ENCODE results near the gene COBL. TPM values are rescaled to one million over a fixed set of nuclear protein-coding genes. Genes with fewer than 3 reads are reported as not detected.
"Not testable (repeated sequence)": the region's sequence is repeated elsewhere in the genome, so short reads cannot be mapped to it uniquely, and the experiment has no call there.

Gene COBL
- polyA plus RNA-seq, 1 donor from 2014 or later = not detected

DNA sequence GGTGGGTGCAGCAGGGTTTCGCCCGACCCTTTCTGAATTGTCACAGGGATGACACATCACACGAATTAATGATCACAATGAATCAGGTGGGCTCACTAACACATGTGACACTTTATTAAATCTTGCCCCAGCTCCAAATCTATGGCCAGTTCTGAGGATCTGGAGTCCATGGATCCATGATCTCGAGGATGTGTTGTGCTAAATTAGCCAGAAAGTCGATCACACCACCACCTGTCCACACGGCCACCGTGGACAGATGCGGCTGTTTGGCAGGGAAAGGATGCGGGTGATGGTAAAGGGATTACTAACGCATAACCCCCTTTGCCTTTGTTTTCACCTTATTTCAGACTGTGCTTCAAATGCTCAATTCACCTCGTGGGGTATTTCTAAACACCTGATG is 96.4 kb downstream of the COBL start:
- Mint-ChIP-seq H3K36me3 (no peaks in the 10 kb centered on the region), H3K4me3 (no peak overlapping the region), H3K9me3 (no peaks in the 10 kb centered on the region), H3K4me1 (no peaks in the 10 kb centered on the region), H3K27me3 (no peaks in the 10 kb centered on the region), H3K27ac (no peak overlapping the region)

DNA sequence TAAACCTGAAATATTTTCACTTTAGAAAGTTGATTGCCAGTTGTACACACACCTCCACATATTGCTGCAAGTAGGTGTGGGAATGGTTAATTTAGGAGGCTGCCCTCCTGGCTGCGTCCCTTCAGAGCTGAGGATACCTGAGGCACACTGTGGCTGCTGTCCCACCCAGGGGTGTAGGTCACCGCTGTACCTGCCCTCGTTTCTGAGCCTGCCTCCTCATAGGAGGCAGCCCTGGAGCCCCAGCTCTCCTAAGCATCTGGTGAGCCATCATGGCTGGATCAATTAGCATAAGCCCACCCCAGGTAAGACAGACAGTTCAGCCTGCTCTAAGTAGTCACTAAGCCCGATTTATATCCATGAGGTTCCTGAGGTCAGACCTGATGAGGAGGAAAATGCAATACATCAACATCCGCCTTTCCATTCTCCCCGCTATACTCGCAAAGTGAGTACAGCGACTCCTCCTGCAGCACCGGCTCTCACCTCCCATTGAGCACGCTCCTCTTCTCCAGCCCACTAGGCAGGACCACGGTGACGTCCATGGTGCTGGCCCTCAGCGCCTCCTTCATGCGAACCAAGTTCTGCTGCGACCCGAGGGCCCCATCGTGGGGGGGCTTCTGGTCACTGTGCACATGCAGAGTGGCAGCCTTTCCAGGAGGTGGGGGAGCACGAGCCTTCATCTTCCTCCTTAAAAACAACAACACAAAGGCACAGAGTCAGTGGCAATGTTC is 97.2 kb downstream of the COBL start:
- no peak overlapping the region for H3K4me3 Mint-ChIP-seq
- H3K36me3 Mint-ChIP-seq = no peaks in the 10 kb centered on the region
- H3K4me1 Mint-ChIP-seq = no peaks in the 10 kb centered on the region
- H3K27me3 Mint-ChIP-seq = no peaks in the 10 kb centered on the region
- no peaks in the 10 kb centered on the region for H3K9me3 Mint-ChIP-seq
- peak overlapping the region in 1 of 3 donors; percentile 50 for H3K27ac Mint-ChIP-seq

DNA sequence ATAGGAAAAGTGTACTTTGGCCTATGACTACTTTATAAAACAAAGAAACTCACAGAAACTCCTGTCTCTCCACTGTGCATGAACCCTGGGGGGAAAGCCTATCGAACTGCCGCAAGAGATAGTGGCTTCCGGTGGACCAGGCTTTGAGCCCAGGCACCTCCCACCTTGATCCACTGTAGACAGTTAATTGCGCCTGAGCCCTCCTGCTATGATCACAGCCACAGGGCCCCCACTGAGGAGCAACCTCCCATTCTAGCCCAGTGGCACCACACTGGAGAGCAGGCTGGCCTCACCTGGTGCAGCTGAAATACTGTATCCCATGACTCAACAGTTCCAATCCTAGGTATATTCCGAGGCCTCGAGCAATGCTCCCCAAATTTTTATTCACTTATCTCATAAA is 98.8 kb downstream of the COBL start:
- Mint-ChIP-seq H3K27ac (no peak overlapping the region), H3K27me3 (no peaks in the 10 kb centered on the region), H3K9me3 (no peaks in the 10 kb centered on the region), H3K36me3 (no peaks in the 10 kb centered on the region), H3K4me3 (no peak overlapping the region), H3K4me1 (no peaks in the 10 kb centered on the region)

DNA sequence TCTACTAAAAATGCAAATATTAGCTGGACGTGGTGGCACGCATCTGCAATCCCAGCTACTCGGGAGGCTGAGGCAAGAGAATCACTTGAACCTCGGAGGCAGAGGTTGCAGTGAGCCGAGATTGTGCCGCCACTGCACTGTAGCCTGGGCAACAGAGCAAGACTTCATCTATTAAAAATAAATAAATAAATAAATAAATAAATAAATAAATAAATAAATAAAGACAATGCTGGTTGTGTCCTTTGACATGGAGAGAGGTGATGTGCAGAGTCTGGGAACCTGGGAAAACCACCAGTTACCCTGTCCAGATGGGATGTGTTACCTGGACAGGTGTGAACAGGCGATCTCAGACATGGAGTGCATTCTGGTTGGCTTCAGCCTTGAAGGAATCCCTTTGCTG is 102.5 kb downstream of the COBL start:
- H3K36me3 Mint-ChIP-seq = no peaks in the 10 kb centered on the region
- no peaks in the 10 kb centered on the region for H3K4me1 Mint-ChIP-seq
- H3K27me3 Mint-ChIP-seq = no peaks in the 10 kb centered on the region
- no peaks in the 10 kb centered on the region for H3K9me3 Mint-ChIP-seq
- no peak overlapping the region for H3K27ac Mint-ChIP-seq
- no peak overlapping the region for H3K4me3 Mint-ChIP-seq

DNA sequence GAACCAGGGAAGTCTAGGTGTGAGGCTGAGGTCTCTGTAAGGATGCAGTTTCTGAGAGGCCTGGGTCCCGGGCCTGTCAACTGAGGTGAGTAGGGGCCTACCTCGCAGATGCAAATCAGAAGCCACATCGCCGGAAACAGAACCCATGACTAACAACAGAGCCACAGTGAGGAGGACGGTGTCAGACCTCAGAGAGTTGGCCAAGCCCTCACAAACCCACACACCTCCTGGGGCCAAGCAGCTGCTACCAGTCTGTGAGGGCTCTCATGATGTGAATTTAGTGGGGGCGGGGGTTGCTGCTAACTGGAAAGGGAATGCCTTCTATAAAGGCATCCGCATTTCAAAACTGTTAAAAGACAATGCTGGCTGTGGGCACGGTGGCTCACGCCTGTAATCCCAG is 103.0 kb downstream of the COBL start:
- Mint-ChIP-seq H3K27ac (no peak overlapping the region), H3K9me3 (no peaks in the 10 kb centered on the region), H3K27me3 (no peaks in the 10 kb centered on the region), H3K36me3 (no peaks in the 10 kb centered on the region), H3K4me1 (no peaks in the 10 kb centered on the region), H3K4me3 (no peak overlapping the region)

DNA sequence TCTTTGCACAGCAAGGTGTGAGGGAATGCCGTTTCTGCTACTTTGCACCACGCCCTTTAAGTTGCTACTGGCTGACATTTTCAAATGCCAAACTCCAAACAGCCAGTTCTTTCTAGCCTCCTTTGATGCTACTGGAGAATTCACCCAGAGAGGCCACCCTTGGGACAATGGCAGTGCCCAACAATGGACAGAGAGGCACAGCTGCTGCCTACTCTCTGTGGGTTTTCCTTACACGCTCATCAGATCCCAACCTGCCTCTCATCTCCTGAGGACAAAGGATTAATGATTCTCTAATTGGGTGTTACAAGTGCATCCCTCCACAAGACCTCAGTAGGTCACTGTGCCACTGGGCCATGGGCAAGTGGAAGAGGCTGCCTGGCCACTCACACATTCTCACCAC is 105.8 kb downstream of the COBL start:
- Mint-ChIP-seq H3K27ac (no peak overlapping the region), H3K9me3 (peaks cover 0 to 2% (median 0%) of the 10 kb centered on the region in 3 donors), H3K4me1 (no peaks in the 10 kb centered on the region), H3K27me3 (no peaks in the 10 kb centered on the region), H3K36me3 (no peaks in the 10 kb centered on the region), H3K4me3 (no peak overlapping the region)

DNA sequence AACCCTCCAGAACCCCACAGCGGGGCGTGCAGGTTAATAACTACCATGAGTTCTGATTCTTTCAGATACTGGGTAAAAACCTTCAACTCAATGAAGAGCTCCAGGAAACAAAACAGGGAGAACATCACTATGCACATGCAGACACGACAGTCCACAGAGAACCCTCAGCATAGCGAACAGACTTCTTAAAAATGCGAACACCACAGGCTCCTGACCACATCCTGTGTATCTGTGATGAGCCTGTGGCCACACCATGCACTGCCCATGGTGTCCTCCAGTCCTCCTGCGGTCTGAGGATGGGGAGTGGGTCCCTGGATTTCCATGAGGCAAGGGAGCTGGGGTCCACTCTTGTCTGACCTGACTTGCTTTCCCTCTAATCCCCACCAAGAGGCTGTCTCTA is 107.2 kb downstream of the COBL start:
- H3K9me3 Mint-ChIP-seq = peaks cover 0 to 4% (median 2%) of the 10 kb centered on the region in 3 donors
- no peaks in the 10 kb centered on the region for H3K36me3 Mint-ChIP-seq
- H3K27ac Mint-ChIP-seq = no peak overlapping the region
- no peaks in the 10 kb centered on the region for H3K27me3 Mint-ChIP-seq
- no peak overlapping the region for H3K4me3 Mint-ChIP-seq
- no peaks in the 10 kb centered on the region for H3K4me1 Mint-ChIP-seq

DNA sequence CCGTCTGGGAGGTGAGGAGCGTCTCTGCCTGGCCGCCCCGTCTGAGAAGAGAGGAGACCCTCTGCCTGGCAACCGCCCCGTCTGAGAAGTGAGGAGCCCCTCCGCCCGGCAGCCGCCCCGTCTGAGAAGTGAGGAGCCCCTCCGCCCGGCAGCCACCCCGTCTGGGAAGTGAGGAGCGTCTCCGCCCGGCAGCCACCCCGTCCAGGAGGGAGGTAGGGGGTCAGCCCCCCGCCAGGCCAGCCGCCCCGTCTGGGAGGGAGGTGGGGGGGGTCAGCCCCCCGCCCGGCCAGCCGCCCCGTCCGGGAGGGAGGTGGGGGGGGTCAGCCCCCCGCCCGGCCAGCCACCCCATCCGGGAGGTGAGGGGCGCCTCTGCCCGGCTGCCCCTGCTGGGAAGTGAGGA is 108.5 kb downstream of the COBL start:
- not testable (repeated sequence) for H3K9me3 Mint-ChIP-seq, H3K4me1 Mint-ChIP-seq

DNA sequence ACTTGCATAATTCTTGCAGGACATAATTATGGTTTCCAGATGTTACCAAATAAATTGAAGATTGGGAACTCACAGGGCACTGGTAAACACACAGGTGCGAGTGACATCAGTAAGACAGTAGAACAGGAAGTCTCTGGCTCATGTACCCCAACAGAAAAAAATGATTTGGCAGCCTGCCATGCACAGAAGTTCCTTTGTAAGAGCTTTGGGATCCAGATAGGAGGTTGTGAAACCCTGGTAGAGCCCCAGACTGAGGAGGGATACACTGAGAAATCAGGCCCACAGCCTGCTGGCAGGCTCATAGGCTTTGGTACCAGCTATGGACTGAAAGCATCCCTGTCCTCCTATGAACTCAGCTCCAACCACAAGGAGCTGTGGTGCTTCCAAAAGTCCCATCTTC is 118.0 kb downstream of the COBL start:
- peaks cover 9% of the 10 kb centered on the region for H3K27me3 Mint-ChIP-seq
- H3K36me3 Mint-ChIP-seq = no peaks in the 10 kb centered on the region
- no peak overlapping the region for H3K4me3 Mint-ChIP-seq

More for the DNA sequence above, 108.5 kb downstream of the COBL start:
- not testable (repeated sequence) for H3K36me3 Mint-ChIP-seq, H3K27ac Mint-ChIP-seq, H3K4me3 Mint-ChIP-seq, H3K27me3 Mint-ChIP-seq

DNA sequence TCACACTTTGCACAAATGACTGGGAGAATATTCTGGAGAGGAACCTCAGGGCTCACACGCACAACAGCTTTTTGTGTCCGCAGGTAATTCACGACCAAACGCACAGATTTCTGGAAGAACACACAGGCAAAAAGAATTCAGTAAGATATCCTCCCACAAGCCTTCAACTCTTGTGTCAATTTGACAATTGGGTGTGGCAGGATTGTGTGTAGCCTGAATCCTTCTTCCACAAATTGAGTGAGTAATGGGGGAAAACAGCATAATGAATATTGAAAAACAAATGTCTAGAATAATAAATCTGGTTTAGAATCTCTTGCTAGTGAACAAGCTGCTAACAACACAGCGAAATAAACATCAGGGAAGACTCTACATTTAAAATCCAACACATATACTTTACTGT is 125.6 kb downstream of the COBL start:
- H3K36me3 Mint-ChIP-seq = no peaks in the 10 kb centered on the region
- no peaks in the 10 kb centered on the region for H3K9me3 Mint-ChIP-seq
- peaks cover 3% of the 10 kb centered on the region for H3K27me3 Mint-ChIP-seq
- H3K4me3 Mint-ChIP-seq = no peak overlapping the region
- H3K27ac Mint-ChIP-seq = no peak overlapping the region
- H3K4me1 Mint-ChIP-seq = no peaks in the 10 kb centered on the region

More for the DNA sequence above, 118.0 kb downstream of the COBL start:
- Mint-ChIP-seq H3K4me1 (no peaks in the 10 kb centered on the region), H3K27ac (no peak overlapping the region), H3K9me3 (peaks cover under 1 to 6% (median 5%) of the 10 kb centered on the region in 3 donors)

DNA sequence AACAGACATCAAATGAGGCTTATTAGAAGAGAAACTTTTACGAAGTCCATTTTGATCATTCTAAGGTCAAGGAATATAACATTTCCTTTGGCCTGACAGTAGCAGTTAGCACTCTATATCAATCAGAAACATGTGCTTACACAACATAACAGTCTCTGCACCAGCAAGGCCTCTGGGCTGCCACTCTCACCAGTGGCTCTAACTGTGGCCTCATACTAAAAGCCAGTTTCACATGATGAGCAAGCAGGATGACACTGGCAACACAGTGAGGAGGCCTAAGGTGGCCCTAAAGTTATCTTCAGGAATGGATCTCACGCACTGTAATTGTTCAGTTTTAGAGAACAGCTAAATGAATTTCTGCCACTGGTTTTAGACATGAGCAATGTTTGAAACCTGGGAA is 126.8 kb downstream of the COBL start:
- Mint-ChIP-seq H3K4me3 (no peak overlapping the region), H3K9me3 (no peaks in the 10 kb centered on the region), H3K27ac (no peak overlapping the region), H3K27me3 (peaks cover 3% of the 10 kb centered on the region), H3K4me1 (no peaks in the 10 kb centered on the region), H3K36me3 (no peaks in the 10 kb centered on the region)

DNA sequence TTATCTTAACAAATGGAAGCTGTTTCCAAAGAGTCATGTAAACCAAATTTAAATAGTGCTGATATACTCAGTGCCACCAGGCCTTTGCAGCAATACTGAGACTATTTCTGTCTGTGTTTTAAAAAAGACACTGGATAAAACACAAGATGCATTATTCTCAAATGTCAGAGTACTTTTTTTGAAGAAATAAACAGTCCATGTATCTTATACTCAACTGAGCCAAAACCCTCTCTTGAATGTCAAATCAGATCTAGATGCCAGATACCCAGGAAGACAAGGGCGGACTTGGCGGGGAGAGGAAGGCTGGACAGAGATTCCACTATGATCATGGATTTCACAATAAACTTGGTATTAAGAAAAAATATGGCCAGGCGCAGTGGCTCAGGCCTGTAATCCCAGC is 127.6 kb downstream of the COBL start:
- Mint-ChIP-seq H3K4me3 (no peak overlapping the region), H3K4me1 (no peaks in the 10 kb centered on the region), H3K27ac (no peak overlapping the region), H3K27me3 (peaks cover 3% of the 10 kb centered on the region), H3K9me3 (no peaks in the 10 kb centered on the region), H3K36me3 (no peaks in the 10 kb centered on the region)

DNA sequence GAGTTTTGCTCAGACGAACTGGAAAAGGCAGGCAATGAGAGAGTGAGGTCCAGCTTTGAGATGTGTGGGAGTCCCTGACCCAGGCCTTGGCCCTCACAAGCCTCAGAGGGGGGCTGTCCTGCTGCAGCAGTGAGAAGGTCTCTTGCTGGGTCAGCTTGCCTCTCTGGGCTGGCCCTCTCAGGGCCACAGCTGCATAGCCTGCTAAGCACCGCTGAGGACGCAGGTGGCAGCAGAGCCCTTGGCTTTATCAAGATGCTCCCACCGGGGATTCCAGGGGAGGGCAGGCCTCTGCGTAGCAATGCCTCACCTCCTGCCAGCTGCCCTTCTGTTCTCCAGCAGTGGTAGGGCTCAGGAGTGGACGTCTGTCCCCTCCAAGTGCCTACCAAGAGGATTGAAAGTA is 128.7 kb downstream of the COBL start:
- Mint-ChIP-seq H3K9me3 (no peaks in the 10 kb centered on the region), H3K27me3 (peaks cover 3% of the 10 kb centered on the region), H3K36me3 (no peaks in the 10 kb centered on the region), H3K4me3 (no peak overlapping the region), H3K27ac (no peak overlapping the region), H3K4me1 (no peaks in the 10 kb centered on the region)

DNA sequence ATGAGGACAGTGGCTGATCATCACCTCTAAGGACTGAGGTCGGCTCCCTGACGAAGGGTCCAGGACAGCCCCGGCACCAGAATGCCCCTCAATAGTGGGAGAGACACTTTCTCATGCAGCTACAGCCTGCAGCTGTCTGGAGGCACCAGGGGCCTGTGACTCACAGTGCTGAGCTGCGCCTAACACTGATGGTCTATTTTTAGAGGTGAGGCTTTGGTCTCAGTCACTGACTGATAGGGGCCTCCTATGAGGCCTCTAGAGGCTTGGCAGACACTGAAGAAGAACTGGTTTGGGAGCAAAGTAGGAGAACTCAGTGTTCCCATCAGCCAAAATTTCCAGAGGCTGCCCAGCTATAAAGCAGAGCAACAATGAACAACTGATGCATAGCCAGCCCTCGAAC is 130.1 kb downstream of the COBL start:
- H3K27ac Mint-ChIP-seq = no peak overlapping the region
- H3K4me1 Mint-ChIP-seq = no peaks in the 10 kb centered on the region

DNA sequence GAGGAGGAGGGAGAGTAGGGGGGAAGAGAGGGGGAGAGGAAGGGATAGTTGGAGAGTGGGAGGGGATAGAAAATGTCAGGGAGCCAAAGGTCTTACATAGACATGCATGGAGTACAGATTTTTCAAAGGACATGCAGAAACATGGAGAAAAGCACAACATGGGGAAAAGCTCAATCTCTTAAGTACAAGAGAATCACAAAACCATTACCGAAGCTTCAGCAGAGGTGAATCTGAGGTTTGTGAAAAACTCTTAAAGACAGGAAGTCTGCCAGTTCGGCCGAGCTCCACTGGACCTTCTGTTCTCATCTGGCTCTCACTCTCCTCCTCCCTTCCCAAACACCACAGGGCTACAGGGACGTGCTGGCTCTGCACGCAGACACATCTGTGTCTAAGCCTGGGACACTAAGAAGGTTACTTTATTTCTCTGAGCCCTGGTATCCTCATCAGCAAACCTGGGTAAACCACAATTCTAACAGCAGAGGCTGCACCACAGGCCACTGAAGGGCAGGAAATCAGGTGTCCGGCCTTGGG is 133.9 kb downstream of the COBL start:
- Mint-ChIP-seq H3K36me3 (no peaks in the 10 kb centered on the region), H3K9me3 (no peaks in the 10 kb centered on the region), H3K4me1 (no peaks in the 10 kb centered on the region), H3K27me3 (peaks cover 4% of the 10 kb centered on the region), H3K27ac (no peak overlapping the region), H3K4me3 (no peak overlapping the region)

More for the DNA sequence above, 130.1 kb downstream of the COBL start:
- Mint-ChIP-seq H3K36me3 (no peaks in the 10 kb centered on the region), H3K4me3 (no peak overlapping the region), H3K27me3 (no peaks in the 10 kb centered on the region), H3K9me3 (no peaks in the 10 kb centered on the region)

DNA sequence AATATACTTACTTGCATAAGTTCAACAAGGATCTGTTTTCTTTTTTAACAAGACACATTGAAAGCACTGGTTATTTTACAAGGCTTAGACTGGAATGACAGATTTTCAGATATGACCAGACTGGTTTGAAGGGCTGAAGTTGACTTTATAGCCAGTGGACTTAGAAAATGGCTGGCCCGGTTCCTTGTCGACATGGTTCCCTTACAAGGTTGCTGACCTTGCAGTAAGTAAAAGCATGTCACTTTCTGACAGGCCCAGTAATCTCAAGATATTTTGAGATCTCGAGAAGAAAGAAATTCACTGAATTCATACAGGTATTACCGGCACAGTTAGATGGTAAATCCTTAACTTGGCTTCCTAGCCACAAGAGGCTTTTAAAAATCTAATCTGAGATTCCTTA is 136.5 kb downstream of the COBL start:
- Mint-ChIP-seq H3K9me3 (no peaks in the 10 kb centered on the region), H3K4me3 (no peak overlapping the region), H3K27ac (no peak overlapping the region), H3K4me1 (no peaks in the 10 kb centered on the region), H3K27me3 (peaks cover 4% of the 10 kb centered on the region), H3K36me3 (no peaks in the 10 kb centered on the region)
